ENCODE measurements around the gene PRR7.

- no peak for TF ChIP-seq EZH2 (IDR thresholded peaks at IDR 0.05; ENCODE audit: insufficient read depth, poor library complexity, severe bottlenecking)
- TF ChIP-seq EZH2phosphoT487 (IDR thresholded peaks at IDR 0.05; ENCODE audit: insufficient read depth, low read depth): no peak
Observed at GRCh38 chr5:177483042-177483441, 36.4 kb downstream of the PRR7 start.
